ENCODE data around the gene PTPRU.

PTPRU gene

GRCh38 chr1:29267321-29268070 lies 31.2 kb downstream of the PTPRU start:
- no peak for DNase-seq (ENCODE audit: low spot score)

- peak; percentile 90 for DNase-seq (ENCODE audit: low spot score)
Observed at GRCh38 chr1:29269382-29269781, 33.1 kb downstream of the PTPRU start.

GRCh38 chr1:29270929-29271521 lies 34.7 kb downstream of the PTPRU start:
- DNase-seq (ENCODE audit: low spot score): no peak

GRCh38 chr1:29271724-29272123 lies 35.4 kb downstream of the PTPRU start:
- DNase-seq (ENCODE audit: low spot score): no peak

GRCh38 chr1:29272147-29272907 lies 36.0 kb downstream of the PTPRU start:
- DNase-seq (ENCODE audit: low spot score): no peak

- DNase-seq (ENCODE audit: low spot score): no peak
Observed at GRCh38 chr1:29275435-29275834, 39.1 kb downstream of the PTPRU start.

- DNase-seq (ENCODE audit: low spot score): no peak
Observed at GRCh38 chr1:29278124-29278523, 41.8 kb downstream of the PTPRU start.

GRCh38 chr1:29279406-29279805 lies 43.1 kb downstream of the PTPRU start:
- no peak for DNase-seq (ENCODE audit: low spot score)

- no peak for DNase-seq (ENCODE audit: low spot score)
Observed at GRCh38 chr1:29279951-29280391, 43.6 kb downstream of the PTPRU start.

- DNase-seq (ENCODE audit: low spot score): no peak
Observed at GRCh38 chr1:29280409-29281131, 44.2 kb downstream of the PTPRU start.

- DNase-seq (ENCODE audit: low spot score): no peak
Observed at GRCh38 chr1:29281571-29281970, 45.2 kb downstream of the PTPRU start.

- no peak for DNase-seq (ENCODE audit: low spot score)
Observed at GRCh38 chr1:29282135-29282923, 46.0 kb downstream of the PTPRU start.

GRCh38 chr1:29282924-29283803 lies 46.8 kb downstream of the PTPRU start:
- no peak for DNase-seq (ENCODE audit: low spot score)

- no peak for DNase-seq (ENCODE audit: low spot score)
Observed at GRCh38 chr1:29283804-29284195, 47.5 kb downstream of the PTPRU start.

- no peak for DNase-seq (ENCODE audit: low spot score)
Observed at GRCh38 chr1:29284286-29284960, 48.1 kb downstream of the PTPRU start.

- DNase-seq (ENCODE audit: low spot score): no peak
Observed at GRCh38 chr1:29284961-29285560, 48.7 kb downstream of the PTPRU start.

GRCh38 chr1:29285771-29286170 lies 49.4 kb downstream of the PTPRU start:
- no peak for DNase-seq (ENCODE audit: low spot score)

GRCh38 chr1:29286194-29286767 lies 50.0 kb downstream of the PTPRU start:
- DNase-seq (ENCODE audit: low spot score): no peak

- DNase-seq (ENCODE audit: low spot score): no peak
Observed at GRCh38 chr1:29289493-29289892, 53.2 kb downstream of the PTPRU start.
